Measurements from ENCODE around the gene ADAMTS17. TPM values are rescaled to one million over a fixed set of nuclear protein-coding genes. Genes with fewer than 3 reads are reported as not detected.

Gene ADAMTS17
- total RNA-seq, 1 donor from 2014 or later: 1.5 TPM

GRCh38 chr15:100200287-100200880 lies 141.4 kb downstream of the ADAMTS17 start:
- Mint-ChIP-seq H3K4me3 (no peak overlapping the region), H3K27ac (no peak overlapping the region), H3K4me1 (peaks cover 18% of the 10 kb centered on the region), H3K27me3 (ENCODE audit: insufficient read depth, low read depth) (peaks cover 6% of the 10 kb centered on the region), H3K36me3 (no peaks in the 10 kb centered on the region), H3K9me3 (peaks cover 2% of the 10 kb centered on the region)
- DNase-seq (ENCODE audit: low spot score): no peak
- Histone ChIP-seq H3K9ac (no peak overlapping the region), H4K20me1 (ENCODE audit: low read depth) (no peaks in the 10 kb centered on the region), H3K4me3 (no peak overlapping the region), H3F3A (ENCODE audit: low read depth) (no peaks in the 10 kb centered on the region), H3K4me1 (no peaks in the 10 kb centered on the region), H3K9me3 (ENCODE audit: low read depth) (no peaks in the 10 kb centered on the region), H3K27me3 (no peaks in the 10 kb centered on the region), H3K36me3 (no peaks in the 10 kb centered on the region), H3K4me2 (no peak overlapping the region), H3K79me2 (ENCODE audit: low read depth) (no peaks in the 10 kb centered on the region), H3K27ac (no peak overlapping the region), H2AFZ (replicated peaks) (no peak overlapping the region)
- no peak for TF ChIP-seq CTCF (IDR thresholded peaks at IDR 0.05)
- no peak for TF ChIP-seq EZH2phosphoT487 (IDR thresholded peaks at IDR 0.05)
- no peak for TF ChIP-seq EZH2 (IDR thresholded peaks at IDR 0.05)

- no peak for DNase-seq (ENCODE audit: low spot score)
- no peak overlapping the region for H3K9ac ChIP-seq
- H3K79me2 ChIP-seq (ENCODE audit: low read depth): no peaks in the 10 kb centered on the region
- no peaks in the 10 kb centered on the region for H3K27me3 ChIP-seq
- H4K20me1 ChIP-seq (ENCODE audit: low read depth): no peaks in the 10 kb centered on the region
- no peaks in the 10 kb centered on the region for H3F3A ChIP-seq (ENCODE audit: low read depth)
- Mint-ChIP-seq H3K36me3 (no peaks in the 10 kb centered on the region), H3K4me3 (no peak overlapping the region), H3K9me3 (peaks cover 2% of the 10 kb centered on the region), H3K4me1 (peaks cover 22% of the 10 kb centered on the region), H3K27ac (peak overlapping the region; percentile 89), H3K27me3 (ENCODE audit: insufficient read depth, low read depth) (peaks cover 6% of the 10 kb centered on the region)
- H3K4me2 ChIP-seq: no peak overlapping the region
- no peaks in the 10 kb centered on the region for H3K4me1 ChIP-seq
- no peak for TF ChIP-seq EZH2 (IDR thresholded peaks at IDR 0.05)
- TF ChIP-seq CTCF (IDR thresholded peaks at IDR 0.05): no peak
- TF ChIP-seq EZH2phosphoT487 (IDR thresholded peaks at IDR 0.05): no peak
- no peak overlapping the region for H2AFZ ChIP-seq (replicated peaks)
- no peaks in the 10 kb centered on the region for H3K9me3 ChIP-seq (ENCODE audit: low read depth)
- H3K36me3 ChIP-seq: no peaks in the 10 kb centered on the region
- H3K4me3 ChIP-seq: no peak overlapping the region
- no peak overlapping the region for H3K27ac ChIP-seq
Observed at GRCh38 chr15:100199711-100200286, 142.0 kb downstream of the ADAMTS17 start.

GRCh38 chr15:100198442-100198841 lies 143.3 kb downstream of the ADAMTS17 start:
- no peak for DNase-seq (ENCODE audit: low spot score)
- Histone ChIP-seq H3K9ac (no peak overlapping the region), H3K4me3 (no peak overlapping the region), H3K9me3 (ENCODE audit: low read depth) (no peaks in the 10 kb centered on the region), H3K27me3 (no peaks in the 10 kb centered on the region), H3K79me2 (ENCODE audit: low read depth) (no peaks in the 10 kb centered on the region), H4K20me1 (ENCODE audit: low read depth) (no peaks in the 10 kb centered on the region), H2AFZ (replicated peaks) (no peak overlapping the region), H3K36me3 (no peaks in the 10 kb centered on the region), H3F3A (ENCODE audit: low read depth) (no peaks in the 10 kb centered on the region), H3K4me2 (no peak overlapping the region), H3K27ac (no peak overlapping the region), H3K4me1 (peaks cover 4% of the 10 kb centered on the region)
- Mint-ChIP-seq H3K4me3 (no peak overlapping the region), H3K27me3 (ENCODE audit: insufficient read depth, low read depth) (peaks cover 6% of the 10 kb centered on the region), H3K36me3 (no peaks in the 10 kb centered on the region), H3K9me3 (no peaks in the 10 kb centered on the region), H3K4me1 (peaks cover 28% of the 10 kb centered on the region), H3K27ac (no peak overlapping the region)
- TF ChIP-seq EZH2phosphoT487 (IDR thresholded peaks at IDR 0.05) (no peak), EZH2 (IDR thresholded peaks at IDR 0.05) (no peak), CTCF (IDR thresholded peaks at IDR 0.05) (no peak)

Data from neural progenitor cell (in vitro differentiated cells).